HepG2 (cell line): Measurements from ENCODE around the gene IL12A. TPM values are rescaled to one million over a fixed set of nuclear protein-coding genes. Genes with fewer than 3 reads are reported as not detected.

Source experiments
- ATAC-seq: fragments of 200-7000 bp; cut with Tn5 transposase; 3 replicates; pipeline ENCODE4 v1.9.1; 2020; ENCODE audit warnings: mild to moderate bottlenecking, moderate library complexity
- BruUV-seq: library from RNA; stranded (reverse); fragments of 400-500 nt; replicated peaks from 2 replicates; lab custom pipeline; 2021; lab: Mats Ljungman, UMichigan
- CTCF ChIA-PET: fragments of 300-600 bp; formaldehyde crosslinking; extraction: SDS; loops from one replicate; lab custom pipeline; 2021; ENCODE audit warnings: low total read pairs, inconsistent platforms, low intra/inter-chr PET ratio; lab: Yijun Ruan, JAX
- POLR2A ChIA-PET: fragments of 350-600 bp; sonication (Branson Sonifier 250); formaldehyde crosslinking; loops from one replicate; lab custom pipeline; 2020; ENCODE audit warnings: antibody characterized with exemption, inconsistent platforms; lab: Yijun Ruan, JAX
- DNase-seq: peaks from one replicate; pipeline ENCODE4 v3.0.0-alpha.2; 2015; ENCODE audit warnings: low spot score
- FAIRE-seq: peaks from 3 replicates; lab custom pipeline; 2011; peaks lifted over from hg19 to GRCh38; lab: Jason Lieb, UNC
- H2AFZ ChIP-seq: one replicate; pipeline ENCODE4 v1.6.1; 2011; ENCODE audit warnings: low read length, inconsistent platforms
- H3K27ac ChIP-seq: fragments of 300-600 bp; 3 replicates; pipeline ENCODE4 v1.8.0; 2011; ENCODE audit warnings: mixed run types, mild to moderate bottlenecking, mixed read lengths, low read length, inconsistent platforms; ENCODE audit not compliant: insufficient read depth; ENCODE audit errors: extremely low read length
- H3K27me3 ChIP-seq, 2 experiments: fragments of 200-600 bp in 1 of 2; 2 replicates in 1 of 2; 3 replicates in 1 of 2; pipeline versions ENCODE4 v1.6.0 to v1.8.0; 2011; ENCODE audit warnings: low read length in 2 of 2, mild to moderate bottlenecking in 2 of 2, moderate library complexity in 2 of 2, inconsistent platforms in 1 of 2; ENCODE audit not compliant: insufficient read depth in 2 of 2, control insufficient read depth in 1 of 2
- H3K36me3 ChIP-seq, 2 experiments: fragments of 200-600 bp in 1 of 2; replicated peaks in 1 of 2; 2 replicates in 1 of 2; 3 replicates in 1 of 2; pipeline versions ENCODE4 v1.5.1 to v1.8.0; 2011; ENCODE audit warnings: low read length in 2 of 2, inconsistent platforms in 1 of 2; ENCODE audit not compliant: insufficient read depth in 2 of 2, control insufficient read depth in 1 of 2
- H3K4me1 ChIP-seq: 2 replicates; pipeline ENCODE4 v1.5.1; 2012; ENCODE audit warnings: low read length, inconsistent platforms; ENCODE audit not compliant: insufficient read depth
- H3K4me2 ChIP-seq: 2 replicates; pipeline ENCODE4 v1.6.0; 2011; ENCODE audit warnings: low read depth, low read length, inconsistent platforms
- H3K4me3 ChIP-seq, 3 experiments: fragments of 200-600 bp in 1 of 3; sonication (generic), shearing (Covaris generic) in 1 of 3; replicated peaks in 1 of 3; 2 replicates each; pipeline ENCODE4 v1.5.1; 2011 to 2016; ENCODE audit warnings: low read length in 3 of 3, inconsistent platforms in 2 of 3, low read depth in 2 of 3, mild to moderate bottlenecking in 2 of 3, control low read depth in 1 of 3, mixed read lengths in 1 of 3; ENCODE audit not compliant: insufficient read depth in 1 of 3
- H3K79me2 ChIP-seq: one replicate; pipeline ENCODE4 v1.6.1; 2011; ENCODE audit warnings: low read length, inconsistent platforms; ENCODE audit not compliant: insufficient read depth
- H3K9ac ChIP-seq: 2 replicates; pipeline ENCODE4 v1.6.0; 2011; ENCODE audit warnings: mild to moderate bottlenecking, low read depth, low read length, inconsistent platforms; ENCODE audit not compliant: insufficient read depth
- H3K9me3 ChIP-seq: 2 replicates; pipeline ENCODE4 v1.5.1; 2012; ENCODE audit warnings: mild to moderate bottlenecking, low read length
- H4K20me1 ChIP-seq: 2 replicates; pipeline ENCODE4 v1.6.0; 2011; ENCODE audit warnings: inconsistent platforms, mild to moderate bottlenecking, low read length, moderate library complexity; ENCODE audit not compliant: insufficient read depth
- ASH2L ChIP-seq: fragments of 300-600, 200-600 bp; sonication (generic); IDR thresholded peaks from 2 replicates; pipeline ENCODE4 v1.7.0; 2017; ENCODE audit warnings: low read depth, mild to moderate bottlenecking, moderate library complexity, mixed read lengths, low read length; ENCODE audit not compliant: insufficient read length
- SRSF4 ChIP-seq: fragments of 200-400 bp; formaldehyde crosslinking; IDR thresholded peaks from one replicate; pipeline ENCODE4 v1.6.1; 2018; ENCODE audit warnings: mild to moderate bottlenecking, low read depth, low read length, moderate library complexity; ENCODE audit not compliant: poor library complexity, severe bottlenecking
- TEAD2 ChIP-seq: sonication (generic); formaldehyde crosslinking; IDR thresholded peaks from 2 replicates; pipeline ENCODE4 v1.9.0; 2021; ENCODE audit warnings: missing genetic modification reagents
- ZBTB7A ChIP-seq: sonication (generic); formaldehyde crosslinking; IDR thresholded peaks from 2 replicates; pipeline ENCODE4 v1.8.0; 2022; ENCODE audit warnings: mild to moderate bottlenecking, missing genetic modification reagents
- ZNF205 ChIP-seq: IDR thresholded peaks from 2 replicates; pipeline ENCODE4 v1.6.1; 2018; ENCODE audit warnings: missing biosample characterization, missing genetic modification reagents
- ZNF333 ChIP-seq: sonication (generic); formaldehyde crosslinking; IDR thresholded peaks from 2 replicates; pipeline ENCODE4 v1.4.0; 2020; ENCODE audit warnings: mild to moderate bottlenecking, missing genetic modification reagents, borderline replicate concordance
- ZSCAN21 ChIP-seq: sonication (generic); formaldehyde crosslinking; IDR thresholded peaks from 2 replicates; pipeline ENCODE4 v1.8.0; 2022; ENCODE audit warnings: mild to moderate bottlenecking, missing genetic modification reagents, moderate library complexity, borderline replicate concordance
- WGBS: methylation state at CpG from one replicate; pipeline ENCODE4 v1.1.6; 2017; ENCODE audit warnings: low lambda C conversion rate; 5-methylcytosine and 5-hydroxymethylcytosine counted together
- in situ Hi-C: cut with HindIII; loops from 2 replicates; pipeline ENCODE4 v1.10.0; 2017; ENCODE audit warnings: low pct_unique_long_range_greater_than_20kb; ENCODE audit not compliant: extremely low pct_ligation_motif_present
- intact Hi-C: fragments of 100-400 bp; cut with micrococcal nuclease; formaldehyde crosslinking; loops from one replicate; pipeline ENCODE4 v1.10.0; 2022; ENCODE audit not compliant: unreplicated experiment
- polyA plus RNA-seq, 8 experiments: library from polyadenylated mRNA; depleted of rRNA in 3 of 8; stranded (reverse) in 7 of 8; unstranded in 1 of 8; fragments of >200 nt; fragmentation: Illumina TruSeq in 4 of 8; extraction: Trizol in 4 of 8; gene quantifications; 2 replicates each; pipeline versions ENCODE4 v1.2.1 to v1.2.3, GENCODE V29; 2011 to 2016; ENCODE audit warnings: low read depth in 4 of 8, missing spikeins in 1 of 8, mixed read lengths in 1 of 8; ENCODE audit not compliant: insufficient read depth in 1 of 8
- total RNA-seq, 5 experiments: library from RNA; depleted of rRNA; stranded (reverse); fragments of >200 nt; fragmentation: Illumina TruSeq; extraction: Trizol; gene quantifications; 2 replicates each; pipeline ENCODE4 v1.2.3, GENCODE V29; 2016; ENCODE audit warnings: low read depth in 1 of 5
- TF ChIP-seq, protein P1 (sequence below): sonication (generic); formaldehyde crosslinking; IDR thresholded peaks from 2 replicates; pipeline ENCODE4 v1.4.0; 2020; ENCODE audit warnings: missing genetic modification reagents
- TF ChIP-seq, protein P2 (sequence below): IDR thresholded peaks from 2 replicates; pipeline ENCODE4 v1.4.0; 2020; ENCODE audit warnings: mild to moderate bottlenecking, missing genetic modification reagents

Gene IL12A
- total and polyA plus RNA-seq, 2 of the 13 experiments (the other 11 are each of a cell fraction or from before 2014, with no cell fraction given): 0.36 to 1.1 TPM

DNA sequence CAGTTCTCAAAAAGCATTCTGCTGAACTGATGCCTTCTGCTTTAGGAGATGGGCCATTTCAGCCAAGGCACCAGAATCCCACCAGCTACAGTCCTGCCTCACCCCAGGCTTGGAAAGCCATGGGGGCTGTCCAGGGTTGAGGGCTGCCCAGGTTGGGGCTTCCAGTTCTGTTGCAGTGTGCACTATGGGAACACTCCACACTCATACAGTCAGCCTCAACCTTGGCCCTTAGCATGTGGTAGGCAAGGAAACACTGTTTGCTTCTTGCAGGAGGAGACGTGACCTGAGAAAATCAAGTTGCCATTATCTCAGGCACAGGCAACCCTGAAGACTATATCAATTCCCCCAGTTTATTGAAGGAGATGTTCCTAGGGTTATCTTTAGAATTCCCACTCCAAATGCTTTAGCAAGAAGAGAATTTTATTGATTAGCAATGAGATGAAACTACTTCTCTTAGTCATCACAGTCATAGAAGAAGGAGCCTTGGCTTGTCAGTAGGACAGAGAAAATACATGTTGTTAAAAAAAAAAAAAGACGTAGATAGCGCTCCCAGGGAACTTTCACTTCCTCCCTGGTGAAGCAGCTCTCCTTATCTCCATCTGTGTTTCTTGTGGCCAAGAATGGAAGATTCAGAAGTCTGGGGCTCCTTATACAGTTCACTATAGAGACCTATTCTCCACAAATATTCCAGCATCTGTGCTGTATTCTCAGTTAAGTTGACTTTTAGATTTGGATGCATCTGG is 38.3 kb upstream of the IL12A start:
- Histone ChIP-seq H2AFZ (no peak overlapping the region), H3K9ac (no peak overlapping the region), H3K9me3 (no peaks in the 10 kb centered on the region), H3K27ac (no peak overlapping the region), H3K36me3 (no peaks in the 10 kb centered on the region), H3K4me1 (no peaks in the 10 kb centered on the region), H3K4me3 (no peak overlapping the region), H4K20me1 (no peaks in the 10 kb centered on the region), H3K4me2 (no peak overlapping the region), H3K27me3 (no peaks in the 10 kb centered on the region), H3K79me2 (no peaks in the 10 kb centered on the region)
- TF ChIP-seq TEAD2 (CRISPR knock-in tag) (no peak), SRSF4 (no peak), ZNF333 (CRISPR knock-in tag) (no peak), ZSCAN21 (CRISPR knock-in tag) (no peak), ASH2L (no peak), ZNF205 (CRISPR knock-in tag) (no peak), ZBTB7A (CRISPR knock-in tag) (no peak)
- TF ChIP-seq, protein P1, sequence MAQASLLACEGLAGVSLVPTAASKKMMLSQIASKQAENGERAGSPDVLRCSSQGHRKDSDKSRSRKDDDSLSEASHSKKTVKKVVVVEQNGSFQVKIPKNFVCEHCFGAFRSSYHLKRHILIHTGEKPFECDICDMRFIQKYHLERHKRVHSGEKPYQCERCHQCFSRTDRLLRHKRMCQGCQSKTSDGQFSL (CRISPR knock-in tag): no peak
- TF ChIP-seq, protein P2, sequence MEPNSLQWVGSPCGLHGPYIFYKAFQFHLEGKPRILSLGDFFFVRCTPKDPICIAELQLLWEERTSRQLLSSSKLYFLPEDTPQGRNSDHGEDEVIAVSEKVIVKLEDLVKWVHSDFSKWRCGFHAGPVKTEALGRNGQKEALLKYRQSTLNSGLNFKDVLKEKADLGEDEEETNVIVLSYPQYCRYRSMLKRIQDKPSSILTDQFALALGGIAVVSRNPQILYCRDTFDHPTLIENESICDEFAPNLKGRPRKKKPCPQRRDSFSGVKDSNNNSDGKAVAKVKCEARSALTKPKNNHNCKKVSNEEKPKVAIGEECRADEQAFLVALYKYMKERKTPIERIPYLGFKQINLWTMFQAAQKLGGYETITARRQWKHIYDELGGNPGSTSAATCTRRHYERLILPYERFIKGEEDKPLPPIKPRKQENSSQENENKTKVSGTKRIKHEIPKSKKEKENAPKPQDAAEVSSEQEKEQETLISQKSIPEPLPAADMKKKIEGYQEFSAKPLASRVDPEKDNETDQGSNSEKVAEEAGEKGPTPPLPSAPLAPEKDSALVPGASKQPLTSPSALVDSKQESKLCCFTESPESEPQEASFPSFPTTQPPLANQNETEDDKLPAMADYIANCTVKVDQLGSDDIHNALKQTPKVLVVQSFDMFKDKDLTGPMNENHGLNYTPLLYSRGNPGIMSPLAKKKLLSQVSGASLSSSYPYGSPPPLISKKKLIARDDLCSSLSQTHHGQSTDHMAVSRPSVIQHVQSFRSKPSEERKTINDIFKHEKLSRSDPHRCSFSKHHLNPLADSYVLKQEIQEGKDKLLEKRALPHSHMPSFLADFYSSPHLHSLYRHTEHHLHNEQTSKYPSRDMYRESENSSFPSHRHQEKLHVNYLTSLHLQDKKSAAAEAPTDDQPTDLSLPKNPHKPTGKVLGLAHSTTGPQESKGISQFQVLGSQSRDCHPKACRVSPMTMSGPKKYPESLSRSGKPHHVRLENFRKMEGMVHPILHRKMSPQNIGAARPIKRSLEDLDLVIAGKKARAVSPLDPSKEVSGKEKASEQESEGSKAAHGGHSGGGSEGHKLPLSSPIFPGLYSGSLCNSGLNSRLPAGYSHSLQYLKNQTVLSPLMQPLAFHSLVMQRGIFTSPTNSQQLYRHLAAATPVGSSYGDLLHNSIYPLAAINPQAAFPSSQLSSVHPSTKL (CRISPR knock-in tag): no peak
- BruUV-seq: no TSS peak
- intact Hi-C loops: no loop called here
- in situ Hi-C loops: no loop called here
- POLR2A ChIA-PET: no interaction called here
- CTCF ChIA-PET: no interaction called here
- WGBS: 37% methylated on average over 3 of the region's 3 CpGs
- DNase-seq (no peak), ATAC-seq (no peak), FAIRE-seq (no peak)
